Testis (tissue), 2 donors: ENCODE results near the gene CNNM3.

Experiments used
- CTCF ChIP-seq, 3 experiments: fragments of 450-650 bp in 2 of 3; fragments of 200-600 bp in 1 of 3; sonication (generic) in 1 of 3; IDR thresholded peaks; one replicate each; pipeline ENCODE4 v1.5.1; 2016 to 2019; ENCODE audit warnings: antibody characterized with exemption in 3 of 3, mild to moderate bottlenecking in 2 of 3, moderate library complexity in 1 of 3
- POLR2A ChIP-seq: fragments of 450-650 bp; IDR thresholded peaks from one replicate; pipeline ENCODE4 v1.6.1; 2017; ENCODE audit warnings: antibody characterized with exemption, mild to moderate bottlenecking, moderate library complexity

- TF ChIP-seq POLR2A (no peak), CTCF (IDR thresholded peaks at IDR 0.05) (no peak)
These were observed 44.3 kb downstream of the CNNM3 start for GRCh38 chr2:96860065-96861029.
